PC-9 (cell line): ENCODE measurements around the gene MFSD12. TPM values are rescaled to one million over a fixed set of nuclear protein-coding genes. Genes with fewer than 3 reads are reported as not detected.

Experiments used
- BruUV-seq: library from RNA; stranded (reverse); fragments of 400-500 nt; replicated peaks from 2 replicates; lab custom pipeline; 2021; lab: Mats Ljungman, UMichigan
- CTCF ChIA-PET: fragments of 300-600 bp; sonication (Branson Sonifier 250); formaldehyde crosslinking; loops from one replicate; lab custom pipeline; 2022; ENCODE audit warnings: antibody characterized with exemption; lab: Charles Lee
- POLR2A ChIA-PET: fragments of 300-600 bp; sonication (Branson Sonifier 250); formaldehyde crosslinking; loops from one replicate; lab custom pipeline; 2022; ENCODE audit warnings: antibody characterized with exemption; ENCODE audit not compliant: unreplicated experiment; lab: Charles Lee
- DNase-seq, 2 experiments: peaks; one replicate each; pipeline versions ENCODE4 v3.0.0 to v3.0.0-alpha.2; 2015 to 2022; ENCODE audit warnings: mixed read lengths in 1 of 2
- H2AFZ ChIP-seq: fragments of 200-600 bp; sonication (generic); 2 replicates; pipeline ENCODE4 v1.8.1; 2017; ENCODE audit warnings: antibody characterized with exemption
- H3F3A ChIP-seq: fragments of 200-600 bp; sonication (generic); 2 replicates; pipeline ENCODE4 v1.8.1; 2017; ENCODE audit warnings: antibody characterized with exemption, mild to moderate bottlenecking, low read depth; ENCODE audit not compliant: insufficient read depth
- H3K27ac ChIP-seq: fragments of 200-600 bp; sonication (generic); 2 replicates; pipeline ENCODE4 v1.6.1; 2016; ENCODE audit warnings: mixed run types
- H3K27me3 ChIP-seq: fragments of 200-600 bp; sonication (generic); 2 replicates; pipeline ENCODE4 v1.6.1; 2016; ENCODE audit warnings: low read depth, mixed run types; ENCODE audit not compliant: insufficient read depth
- H3K36me3 ChIP-seq: fragments of 200-600 bp; sonication (generic); 2 replicates; pipeline ENCODE4 v1.6.1; 2016; ENCODE audit warnings: low read depth, mixed run types
- H3K4me1 ChIP-seq: fragments of 200-600 bp; sonication (generic); replicated peaks from 2 replicates; pipeline ENCODE4 v1.6.1; 2016; ENCODE audit warnings: mixed run types; ENCODE audit not compliant: insufficient read depth
- H3K4me2 ChIP-seq: fragments of 200-600 bp; sonication (generic); 2 replicates; pipeline ENCODE4 v1.6.1; 2017; ENCODE audit warnings: mixed run types
- H3K4me3 ChIP-seq: fragments of 200-600 bp; sonication (generic); 2 replicates; pipeline ENCODE4 v1.6.1; 2016; ENCODE audit warnings: mixed run types
- H3K79me2 ChIP-seq: fragments of 200-600 bp; sonication (generic); 2 replicates; pipeline ENCODE4 v1.6.1; 2017; ENCODE audit warnings: low read depth, mixed run types
- H3K9me2 ChIP-seq: fragments of 200-600 bp; sonication (generic); 2 replicates; pipeline ENCODE4 v1.8.1; 2017; ENCODE audit warnings: mild to moderate bottlenecking; ENCODE audit not compliant: insufficient read depth
- H3K9me3 ChIP-seq: fragments of 200-600 bp; sonication (generic); 2 replicates; pipeline ENCODE4 v1.8.1; 2016; ENCODE audit warnings: low read depth; ENCODE audit not compliant: insufficient read depth
- H4K20me1 ChIP-seq: fragments of 200-600 bp; sonication (generic); 2 replicates; pipeline ENCODE4 v1.8.1; 2017; ENCODE audit not compliant: insufficient read depth
- CTCF ChIP-seq: fragments of 200-600 bp; sonication (generic); conservative IDR thresholded peaks from 2 replicates; pipeline ENCODE4 v1.6.1; 2017; ENCODE audit warnings: mixed run types, antibody characterized with exemption, mild to moderate bottlenecking, moderate library complexity
- EZH2 ChIP-seq: fragments of 200-600 bp; sonication (generic); IDR thresholded peaks from 2 replicates; pipeline ENCODE4 v1.8.0; 2017; ENCODE audit warnings: antibody characterized with exemption, low read depth
- intact Hi-C: fragments of 100-400 bp; cut with micrococcal nuclease; formaldehyde crosslinking; loops from one replicate; pipeline ENCODE4 v1.10.0; 2022; ENCODE audit not compliant: unreplicated experiment
- total RNA-seq: library from RNA; stranded (reverse); gene quantifications from 2 replicates; pipeline ENCODE4 v1.2.3, GENCODE V29; 2021

MFSD12 gene
- total RNA-seq, 1 experiment from 2014 or later, result 70.0 TPM

GRCh38 chr19:3517638-3518037 lies 39.7 kb downstream of the MFSD12 start:
- no TSS peak for BruUV-seq
- H2AFZ ChIP-seq, result no peak overlapping the region
- H3K4me2 ChIP-seq, result no peak overlapping the region
- no peaks in the 10 kb centered on the region for H3K9me2 ChIP-seq
- no peak overlapping the region for H3K4me3 ChIP-seq
- intact Hi-C loops, result no loop called here
- H4K20me1 ChIP-seq, result peaks cover 9% of the 10 kb centered on the region; the same call in 1 of the 2 replicates
- no peak overlapping the region for H3K27ac ChIP-seq
- POLR2A ChIA-PET, result no interaction called here
- CTCF ChIA-PET, result no interaction called here
- H3K27me3 ChIP-seq, result no peaks in the 10 kb centered on the region
- H3K79me2 ChIP-seq, result peaks cover 27% of the 10 kb centered on the region; the same call in 1 of the 2 replicates
- no peaks in the 10 kb centered on the region for H3K36me3 ChIP-seq
- TF ChIP-seq EZH2, result no peak
- TF ChIP-seq CTCF, result no peak
- H3K4me1 ChIP-seq, result no peaks in the 10 kb centered on the region
- no peaks in the 10 kb centered on the region for H3K9me3 ChIP-seq
- no peak for DNase-seq
- H3F3A ChIP-seq, result no peaks in the 10 kb centered on the region

GRCh38 chr19:3516675-3517207 lies 40.6 kb downstream of the MFSD12 start:
- no peaks in the 10 kb centered on the region for H3K36me3 ChIP-seq
- H3K4me1 ChIP-seq, result no peaks in the 10 kb centered on the region
- POLR2A ChIA-PET, result no interaction called here

GRCh38 chr19:3515891-3516422 lies 41.4 kb downstream of the MFSD12 start:
- TF ChIP-seq CTCF, result no peak
- TF ChIP-seq EZH2, result no peak
- ChIA-PET CTCF (no interaction called here), POLR2A (no interaction called here)
- Histone ChIP-seq H3K9me2 (no peaks in the 10 kb centered on the region), H3K9me3 (no peaks in the 10 kb centered on the region), H4K20me1 (peaks cover 15% of the 10 kb centered on the region; the same call in 1 of the 2 replicates), H3K27me3 (no peaks in the 10 kb centered on the region), H3K4me1 (no peaks in the 10 kb centered on the region), H2AFZ (no peak overlapping the region), H3K36me3 (no peaks in the 10 kb centered on the region), H3K4me2 (no peak overlapping the region), H3K4me3 (no peak overlapping the region), H3F3A (no peaks in the 10 kb centered on the region), H3K79me2 (peaks cover 41% of the 10 kb centered on the region; the same call in 1 of the 2 replicates), H3K27ac (no peak overlapping the region)
- no TSS peak for BruUV-seq
- no peak for DNase-seq
- intact Hi-C loops, result no loop called here

More at GRCh38 chr19:3516675-3517207, 40.6 kb downstream of the MFSD12 start:
- H3K4me2 ChIP-seq, result no peak overlapping the region
- DNase-seq, result peak in 1 of 2 experiments; percentile 47
- H3K9me3 ChIP-seq, result no peaks in the 10 kb centered on the region
- intact Hi-C loops, result no loop called here
- H3K27me3 ChIP-seq, result no peaks in the 10 kb centered on the region
- H3K9me2 ChIP-seq, result no peaks in the 10 kb centered on the region
- H3K79me2 ChIP-seq, result peaks cover 34% of the 10 kb centered on the region; the same call in 1 of the 2 replicates
- no TSS peak for BruUV-seq
- TF ChIP-seq CTCF, result no peak
- no peak for TF ChIP-seq EZH2
- no peak overlapping the region for H3K27ac ChIP-seq
- H3F3A ChIP-seq, result no peaks in the 10 kb centered on the region
- no peak overlapping the region for H2AFZ ChIP-seq
- H3K4me3 ChIP-seq, result no peak overlapping the region
- CTCF ChIA-PET, result no interaction called here
- peaks cover 15% of the 10 kb centered on the region; the same call in 1 of the 2 replicates for H4K20me1 ChIP-seq
